K562 (cell line): ENCODE results near the gene CSNK2A1. TPM values are rescaled to one million over a fixed set of nuclear protein-coding genes. Genes with fewer than 3 reads are reported as not detected.
A peak's percentile ranks its signal among the peaks of the same experiment; 100 is the strongest.

Experiments used
- DACH1 ChIP-seq: fragments of 450-650 bp; IDR thresholded peaks from 2 replicates; pipeline ENCODE4 v1.6.1; 2018; ENCODE audit not compliant: partially characterized antibody
- DDX20 ChIP-seq: fragments of 450-650 bp; IDR thresholded peaks from 2 replicates; pipeline ENCODE4 v1.6.1; 2016; ENCODE audit warnings: missing genetic modification characterization, low read depth, mild to moderate bottlenecking, missing compliant biosample characterization, moderate library complexity
- ETV1 ChIP-seq: fragments of 450-650 bp; conservative IDR thresholded peaks from 2 replicates; pipeline ENCODE4 v1.6.1; 2016; ENCODE audit warnings: missing genetic modification characterization, control low read depth, low read depth, missing compliant biosample characterization
- HDAC8 ChIP-seq: fragments of 450-650 bp; IDR thresholded peaks from 2 replicates; pipeline ENCODE4 v1.6.1; 2016; ENCODE audit warnings: mild to moderate bottlenecking, missing genetic modification characterization, moderate library complexity, missing compliant biosample characterization
- HLTF ChIP-seq: fragments of 450-650 bp; IDR thresholded peaks from 2 replicates; pipeline ENCODE4 v1.6.1; 2016
- MYC ChIP-seq, 2 experiments: fragments of 250-450 bp in 1 of 2; sonication (Bioruptor Pico) in 1 of 2; IDR thresholded peaks; 2 replicates each; pipeline versions ENCODE4 v1.5.1 to v1.6.1; 2012 to 2021; ENCODE audit warnings: low read depth in 2 of 2, borderline replicate concordance in 1 of 2, improper control_type of control experiment in 1 of 2, low read length in 1 of 2, mild to moderate bottlenecking in 1 of 2, moderate library complexity in 1 of 2
- NFYB ChIP-seq: IDR thresholded peaks from 2 replicates; pipeline ENCODE4 v1.6.1; 2011; ENCODE audit warnings: mild to moderate bottlenecking, moderate library complexity; ENCODE audit not compliant: insufficient read length; ENCODE audit errors: extremely low read depth
- PHB2 ChIP-seq: fragments of 450-650 bp; IDR thresholded peaks from 2 replicates; pipeline ENCODE4 v1.6.1; 2017; ENCODE audit warnings: low read depth
- PHF8 ChIP-seq: fragments of 200-600 bp; sonication (generic); IDR thresholded peaks from 2 replicates; pipeline ENCODE4 v1.6.1; 2012; ENCODE audit warnings: mixed run types, mild to moderate bottlenecking, inconsistent platforms, low read length, moderate library complexity, borderline replicate concordance
- POLR2AphosphoS5 ChIP-seq: IDR thresholded peaks from 2 replicates; pipeline ENCODE4 v1.6.1; 2011; ENCODE audit warnings: mild to moderate bottlenecking, low read depth, low read length, moderate library complexity; ENCODE audit not compliant: control insufficient read depth, insufficient read depth
- SOX6 ChIP-seq: fragments of 450-650 bp; IDR thresholded peaks from 2 replicates; pipeline ENCODE4 v1.6.1; 2014; ENCODE audit warnings: mild to moderate bottlenecking
- XRCC3 ChIP-seq: fragments of 450-650 bp; IDR thresholded peaks from 2 replicates; pipeline ENCODE4 v1.6.1; 2017; ENCODE audit warnings: mild to moderate bottlenecking, moderate library complexity
- ZC3H11A ChIP-seq: IDR thresholded peaks from 2 replicates; pipeline ENCODE4 v1.6.1; 2012; ENCODE audit warnings: low read depth, low read length, improper control_type of control experiment
- ZNF174 ChIP-seq: fragments of 250-450 bp; sonication (Bioruptor Pico); IDR thresholded peaks from 2 replicates; pipeline ENCODE4 v1.4.0; 2020; ENCODE audit warnings: mild to moderate bottlenecking
- ZNF224 ChIP-seq: sonication (generic); formaldehyde crosslinking; IDR thresholded peaks from 2 replicates; pipeline ENCODE4 v1.8.0; 2022; ENCODE audit warnings: mild to moderate bottlenecking, missing genetic modification reagents
- ZNF408 ChIP-seq: fragments of 250-450 bp; sonication (Bioruptor Pico); IDR thresholded peaks from 2 replicates; pipeline ENCODE4 v1.4.0; 2020; ENCODE audit warnings: low read depth, mild to moderate bottlenecking, moderate library complexity
- polyA plus RNA-seq, 8 experiments: library from polyadenylated mRNA; depleted of rRNA in 4 of 8; stranded (reverse) in 5 of 8; unstranded in 3 of 8; fragments of >200 nt; fragmentation: Nextera tagmentation in 2 of 8; fragmentation: Illumina TruSeq in 1 of 8; extraction: Ambion mirVana in 2 of 8; extraction: Trizol in 1 of 8; gene quantifications; 2 replicates each; pipeline versions ENCODE4 v1.2.1 to v1.2.3, GENCODE V29; 2011 to 2014; ENCODE audit warnings: inconsistent platforms in 1 of 8, missing spikeins in 1 of 8
- total RNA-seq, 7 experiments: library from RNA; depleted of rRNA in 6 of 7; stranded (reverse); fragments of >200 nt in 6 of 7; fragmentation: Illumina TruSeq in 2 of 7; extraction: Trizol in 2 of 7; gene quantifications; 2 replicates each; pipeline versions ENCODE4 v1.2.1 to v1.2.3, GENCODE V29; 2011 to 2021; ENCODE audit warnings: low replicate concordance in 1 of 7
- TF ChIP-seq, protein P1 (sequence below): fragments of 250-450 bp; sonication (Bioruptor Pico); IDR thresholded peaks from 2 replicates; pipeline ENCODE4 v1.5.0; 2020; ENCODE audit warnings: mild to moderate bottlenecking
- TF ChIP-seq, protein P2 (sequence below): fragments of 250-450 bp; sonication (Bioruptor Pico); IDR thresholded peaks from 2 replicates; pipeline ENCODE4 v1.4.0; 2020; ENCODE audit warnings: mild to moderate bottlenecking, moderate library complexity
- TF ChIP-seq, protein P3 (sequence below): sonication (generic); formaldehyde crosslinking; IDR thresholded peaks from 2 replicates; pipeline ENCODE4 v1.8.1; 2023; ENCODE audit warnings: mild to moderate bottlenecking, missing genetic modification reagents
- TF ChIP-seq, protein P4 (sequence below): fragments of 200-800 bp; sonication (Bioruptor generic); IDR thresholded peaks from 2 replicates; pipeline ENCODE4 v1.6.1; 2017; ENCODE audit warnings: missing genetic modification characterization, missing compliant biosample characterization

CSNK2A1 gene
- total and polyA plus RNA-seq, 9 of the 15 experiments (the other 6 are each of a cell fraction or from before 2014, with no cell fraction given), result 71.0 to 251 (median 103) TPM

DNA sequence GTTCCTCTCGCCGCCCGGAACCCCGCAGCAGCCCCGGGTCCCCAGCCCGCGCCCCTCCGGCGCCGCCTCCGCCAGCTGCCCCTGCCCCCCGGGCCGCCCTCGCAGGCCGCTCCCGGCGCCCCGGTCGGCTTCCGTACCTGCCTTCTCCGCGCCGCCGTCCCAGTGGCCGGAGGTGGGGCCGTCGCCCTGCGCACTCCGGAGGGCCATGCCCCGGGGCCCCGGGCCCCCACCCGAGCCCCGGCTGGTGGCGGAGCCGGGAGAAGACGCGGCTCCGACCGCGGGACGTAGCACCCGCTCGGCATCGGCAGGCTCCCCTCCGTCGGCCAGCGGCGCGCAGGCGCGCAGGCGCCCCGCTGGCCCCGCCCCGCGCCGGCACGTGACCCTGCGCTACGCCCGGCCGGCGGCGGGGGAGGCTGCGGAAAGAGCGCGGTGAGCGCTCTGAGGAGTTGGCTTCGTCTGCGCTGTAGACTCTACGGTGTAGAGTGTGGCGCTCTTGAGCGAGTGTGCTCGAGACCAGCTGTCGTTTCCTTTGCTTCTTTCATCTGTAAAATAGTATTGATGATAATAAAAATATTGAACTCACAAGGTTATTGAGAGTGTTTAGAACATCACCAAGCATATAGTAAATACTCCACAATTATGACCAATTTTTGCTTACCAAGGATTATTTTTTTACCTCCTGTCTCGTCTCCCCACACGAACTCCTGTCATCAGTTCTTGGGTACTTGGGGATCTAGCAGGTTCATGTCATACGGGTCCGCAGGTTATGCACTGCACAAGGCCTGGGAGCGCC lies 81.2 kb downstream of the CSNK2A1 start, which contains the start of gene TBC1D20 (continued):
- TF ChIP-seq, protein P1, sequence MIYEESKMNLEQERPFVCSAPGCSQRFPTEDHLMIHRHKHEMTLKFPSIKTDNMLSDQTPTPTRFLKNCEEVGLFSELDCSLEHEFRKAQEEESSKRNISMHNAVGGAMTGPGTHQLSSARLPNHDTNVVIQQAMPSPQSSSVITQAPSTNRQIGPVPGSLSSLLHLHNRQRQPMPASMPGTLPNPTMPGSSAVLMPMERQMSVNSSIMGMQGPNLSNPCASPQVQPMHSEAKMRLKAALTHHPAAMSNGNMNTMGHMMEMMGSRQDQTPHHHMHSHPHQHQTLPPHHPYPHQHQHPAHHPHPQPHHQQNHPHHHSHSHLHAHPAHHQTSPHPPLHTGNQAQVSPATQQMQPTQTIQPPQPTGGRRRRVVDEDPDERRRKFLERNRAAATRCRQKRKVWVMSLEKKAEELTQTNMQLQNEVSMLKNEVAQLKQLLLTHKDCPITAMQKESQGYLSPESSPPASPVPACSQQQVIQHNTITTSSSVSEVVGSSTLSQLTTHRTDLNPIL (CRISPR knock-in tag), result no peak
- TF ChIP-seq ZC3H11A, result no peak
- TF ChIP-seq POLR2AphosphoS5, result peak; percentile 25; the same call in 1 of the 2 replicates
- no peak for TF ChIP-seq DDX20
- TF ChIP-seq, protein P2, sequence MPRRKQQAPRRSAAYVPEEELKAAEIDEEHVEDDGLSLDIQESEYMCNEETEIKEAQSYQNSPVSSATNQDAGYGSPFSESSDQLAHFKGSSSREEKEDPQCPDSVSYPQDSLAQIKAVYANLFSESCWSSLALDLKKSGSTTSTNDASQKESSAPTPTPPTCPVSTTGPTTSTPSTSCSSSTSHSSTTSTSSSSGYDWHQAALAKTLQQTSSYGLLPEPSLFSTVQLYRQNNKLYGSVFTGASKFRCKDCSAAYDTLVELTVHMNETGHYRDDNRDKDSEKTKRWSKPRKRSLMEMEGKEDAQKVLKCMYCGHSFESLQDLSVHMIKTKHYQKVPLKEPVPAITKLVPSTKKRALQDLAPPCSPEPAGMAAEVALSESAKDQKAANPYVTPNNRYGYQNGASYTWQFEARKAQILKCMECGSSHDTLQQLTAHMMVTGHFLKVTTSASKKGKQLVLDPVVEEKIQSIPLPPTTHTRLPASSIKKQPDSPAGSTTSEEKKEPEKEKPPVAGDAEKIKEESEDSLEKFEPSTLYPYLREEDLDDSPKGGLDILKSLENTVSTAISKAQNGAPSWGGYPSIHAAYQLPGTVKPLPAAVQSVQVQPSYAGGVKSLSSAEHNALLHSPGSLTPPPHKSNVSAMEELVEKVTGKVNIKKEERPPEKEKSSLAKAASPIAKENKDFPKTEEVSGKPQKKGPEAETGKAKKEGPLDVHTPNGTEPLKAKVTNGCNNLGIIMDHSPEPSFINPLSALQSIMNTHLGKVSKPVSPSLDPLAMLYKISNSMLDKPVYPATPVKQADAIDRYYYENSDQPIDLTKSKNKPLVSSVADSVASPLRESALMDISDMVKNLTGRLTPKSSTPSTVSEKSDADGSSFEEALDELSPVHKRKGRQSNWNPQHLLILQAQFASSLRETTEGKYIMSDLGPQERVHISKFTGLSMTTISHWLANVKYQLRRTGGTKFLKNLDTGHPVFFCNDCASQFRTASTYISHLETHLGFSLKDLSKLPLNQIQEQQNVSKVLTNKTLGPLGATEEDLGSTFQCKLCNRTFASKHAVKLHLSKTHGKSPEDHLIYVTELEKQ (CRISPR knock-in tag), result no peak
- TF ChIP-seq, protein P3, sequence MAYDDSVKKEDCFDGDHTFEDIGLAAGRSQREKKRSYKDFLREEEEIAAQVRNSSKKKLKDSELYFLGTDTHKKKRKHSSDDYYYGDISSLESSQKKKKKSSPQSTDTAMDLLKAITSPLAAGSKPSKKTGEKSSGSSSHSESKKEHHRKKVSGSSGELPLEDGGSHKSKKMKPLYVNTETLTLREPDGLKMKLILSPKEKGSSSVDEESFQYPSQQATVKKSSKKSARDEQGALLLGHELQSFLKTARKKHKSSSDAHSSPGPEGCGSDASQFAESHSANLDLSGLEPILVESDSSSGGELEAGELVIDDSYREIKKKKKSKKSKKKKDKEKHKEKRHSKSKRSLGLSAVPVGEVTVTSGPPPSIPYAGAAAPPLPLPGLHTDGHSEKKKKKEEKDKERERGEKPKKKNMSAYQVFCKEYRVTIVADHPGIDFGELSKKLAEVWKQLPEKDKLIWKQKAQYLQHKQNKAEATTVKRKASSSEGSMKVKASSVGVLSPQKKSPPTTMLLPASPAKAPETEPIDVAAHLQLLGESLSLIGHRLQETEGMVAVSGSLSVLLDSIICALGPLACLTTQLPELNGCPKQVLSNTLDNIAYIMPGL (CRISPR knock-in tag), result no peak
- TF ChIP-seq SOX6, result peak; percentile 32; the same call in 1 of the 2 replicates
- no peak for TF ChIP-seq ZNF174 (CRISPR knock-in tag)
- TF ChIP-seq, protein P4, sequence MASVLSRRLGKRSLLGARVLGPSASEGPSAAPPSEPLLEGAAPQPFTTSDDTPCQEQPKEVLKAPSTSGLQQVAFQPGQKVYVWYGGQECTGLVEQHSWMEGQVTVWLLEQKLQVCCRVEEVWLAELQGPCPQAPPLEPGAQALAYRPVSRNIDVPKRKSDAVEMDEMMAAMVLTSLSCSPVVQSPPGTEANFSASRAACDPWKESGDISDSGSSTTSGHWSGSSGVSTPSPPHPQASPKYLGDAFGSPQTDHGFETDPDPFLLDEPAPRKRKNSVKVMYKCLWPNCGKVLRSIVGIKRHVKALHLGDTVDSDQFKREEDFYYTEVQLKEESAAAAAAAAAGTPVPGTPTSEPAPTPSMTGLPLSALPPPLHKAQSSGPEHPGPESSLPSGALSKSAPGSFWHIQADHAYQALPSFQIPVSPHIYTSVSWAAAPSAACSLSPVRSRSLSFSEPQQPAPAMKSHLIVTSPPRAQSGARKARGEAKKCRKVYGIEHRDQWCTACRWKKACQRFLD (CRISPR knock-in tag), result no peak
- TF ChIP-seq NFYB, result no peak
- TF ChIP-seq XRCC3, result no peak
- no peak for TF ChIP-seq DACH1
- TF ChIP-seq PHF8, result peak; percentile 70; the same call in 1 of the 2 replicates
- no peak for TF ChIP-seq PHB2
- TF ChIP-seq ZNF224 (CRISPR knock-in tag), result no peak
- no peak for TF ChIP-seq HDAC8 (tag)
- TF ChIP-seq HLTF, result no peak
- no peak for TF ChIP-seq ETV1 (tag)
- TF ChIP-seq ZNF408 (CRISPR knock-in tag), result no peak
- peak; percentile 38; the same call in 1 of the 2 replicates for TF ChIP-seq MYC (IDR thresholded peaks at IDR 0.05; ENCODE audit: low read depth, low read length)
- TF ChIP-seq MYC (CRISPR knock-in tag; IDR thresholded peaks at IDR 0.05; ENCODE audit: borderline replicate concordance, low read depth), result no peak
